Immature natural killer cell (primary cell): ENCODE measurements around the gene NRN1L. TPM values are rescaled to one million over a fixed set of nuclear protein-coding genes. Genes with fewer than 3 reads are reported as not detected.
"Not testable (repeated sequence)": the region's sequence is repeated elsewhere in the genome, so short reads cannot be mapped to it uniquely, and the experiment has no call there.

Source experiments
- DNase-seq, 3 donors: peaks; one replicate each; pipeline ENCODE4 v3.0.0; 2022; ENCODE audit warnings: mixed read lengths in 1 of 3
- H3K27ac Mint-ChIP-seq, 6 donors: one replicate each; pipeline ENCODE4 v1.8.0; 2020; ENCODE audit warnings: mixed read lengths in 6 of 6, mild to moderate bottlenecking in 5 of 6, inconsistent platforms in 4 of 6, moderate library complexity in 3 of 6
- H3K27me3 Mint-ChIP-seq, 3 donors: one replicate each; pipeline ENCODE4 v1.8.0; 2020 to 2021; ENCODE audit warnings: low read depth in 3 of 3, mild to moderate bottlenecking in 3 of 3, mixed read lengths in 3 of 3, moderate library complexity in 3 of 3, inconsistent platforms in 1 of 3
- H3K36me3 Mint-ChIP-seq, 3 donors: one replicate each; pipeline ENCODE4 v1.8.0; 2020; ENCODE audit warnings: mixed read lengths in 3 of 3, inconsistent platforms in 2 of 3, mild to moderate bottlenecking in 2 of 3
- H3K4me1 Mint-ChIP-seq, 2 donors: one replicate each; pipeline ENCODE4 v1.8.0; 2020; ENCODE audit warnings: inconsistent platforms in 2 of 2, mild to moderate bottlenecking in 2 of 2, mixed read lengths in 2 of 2, moderate library complexity in 1 of 2
- H3K4me3 Mint-ChIP-seq, 5 donors: one replicate each; pipeline ENCODE4 v1.8.0; 2020; ENCODE audit warnings: mild to moderate bottlenecking in 5 of 5, mixed read lengths in 5 of 5, inconsistent platforms in 3 of 5, moderate library complexity in 3 of 5
- H3K9me3 Mint-ChIP-seq, 6 donors: one replicate each; pipeline ENCODE4 v1.8.0; 2020; ENCODE audit warnings: mild to moderate bottlenecking in 6 of 6, mixed read lengths in 6 of 6, inconsistent platforms in 4 of 6, moderate library complexity in 3 of 6
- polyA plus RNA-seq, 3 donors: library from polyadenylated mRNA; unstranded; fragments of 300-500 nt; fragmentation: Illumina TruSeq; gene quantifications; one replicate each; pipeline ENCODE4 v1.2.3, GENCODE V29; 2021

NRN1L gene
- polyA plus RNA-seq, 3 donors from 2014 or later = 0.91 TPM; not detected in 2

DNA sequence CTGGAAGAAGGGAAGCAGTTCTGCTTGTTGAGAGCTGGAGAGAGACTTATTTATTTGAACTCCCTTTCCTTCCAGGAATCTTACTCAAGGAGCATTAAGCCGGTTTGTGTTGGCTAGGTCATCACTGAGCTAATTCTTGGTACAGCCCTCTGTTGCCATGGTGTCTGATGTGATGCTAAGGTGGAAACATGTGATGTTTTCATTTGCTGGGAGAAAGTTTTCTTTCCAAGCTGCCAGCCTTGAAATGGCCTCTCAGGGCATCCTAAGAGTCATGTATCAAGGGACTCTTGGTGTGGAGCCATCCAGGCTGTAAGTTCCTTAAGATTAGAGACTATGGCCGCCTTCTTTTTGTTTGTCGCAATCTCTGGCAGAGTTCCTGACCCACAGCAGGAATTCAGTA, 12.5 kb downstream of the NRN1L start:
- H3K4me3 Mint-ChIP-seq = no peak overlapping the region
- no peaks in the 10 kb centered on the region for H3K9me3 Mint-ChIP-seq
- H3K36me3 Mint-ChIP-seq = no peaks in the 10 kb centered on the region
- peaks cover 0 to 2% (median 0%) of the 10 kb centered on the region in 3 donors for H3K27me3 Mint-ChIP-seq
- H3K27ac Mint-ChIP-seq = peak overlapping the region in 3 of 6 donors; percentile 9 to 43 (median 38)
- DNase-seq = no peak
- H3K4me1 Mint-ChIP-seq = peaks cover 38 to 48% of the 10 kb centered on the region in 2 donors

DNA sequence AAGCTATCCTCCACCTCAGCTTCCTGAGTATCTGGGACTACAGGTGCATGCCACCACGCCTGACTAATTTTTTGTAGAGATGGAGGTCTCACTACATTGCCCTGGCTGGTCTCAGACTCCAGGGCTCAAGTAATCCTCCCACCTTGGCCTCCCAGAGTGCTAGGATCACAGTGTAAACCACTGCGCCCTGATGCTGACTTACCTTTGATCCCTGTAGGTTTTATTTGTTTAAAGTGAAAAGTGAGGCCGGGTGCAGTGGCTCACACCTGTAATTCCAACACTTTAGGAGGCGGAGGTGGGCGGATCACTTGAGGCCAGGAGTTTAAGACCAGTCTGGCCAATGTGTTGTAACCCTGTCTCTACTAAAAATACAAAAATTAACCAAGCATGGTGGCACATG, 17.0 kb downstream of the NRN1L start:
- H3K9me3 Mint-ChIP-seq = no peaks in the 10 kb centered on the region
- no peak for DNase-seq
- H3K36me3 Mint-ChIP-seq = peaks cover 0 to 8% (median 4%) of the 10 kb centered on the region in 3 donors
- no peak overlapping the region for H3K27ac Mint-ChIP-seq
- H3K4me1 Mint-ChIP-seq = peaks cover 14 to 17% of the 10 kb centered on the region in 2 donors
- no peaks in the 10 kb centered on the region for H3K27me3 Mint-ChIP-seq
- no peak overlapping the region for H3K4me3 Mint-ChIP-seq

DNA sequence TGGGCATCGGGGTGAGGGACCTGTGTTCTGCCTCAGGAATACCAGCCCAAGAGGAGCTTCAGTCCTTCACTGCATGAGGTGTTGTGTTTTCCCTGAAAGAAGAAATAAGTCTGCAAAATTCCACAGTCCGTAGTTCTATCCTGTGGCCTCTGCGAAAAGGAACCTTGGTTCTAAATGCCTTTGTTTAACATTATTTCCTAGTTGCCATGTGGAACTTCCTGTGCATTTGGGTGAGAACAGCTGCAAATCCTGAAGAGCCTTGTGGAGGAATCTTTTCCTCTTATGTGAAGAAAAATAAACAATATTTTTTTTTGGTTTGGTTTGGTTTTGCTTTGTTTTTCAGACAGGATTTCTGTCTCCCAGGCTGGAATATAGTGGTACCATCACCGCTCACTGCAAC, 18.1 kb downstream of the NRN1L start:
- Mint-ChIP-seq H3K27ac (peak overlapping the region in 1 of 6 donors; percentile 35), H3K9me3 (no peaks in the 10 kb centered on the region), H3K4me3 (no peak overlapping the region), H3K36me3 (peaks cover 0 to 8% (median 4%) of the 10 kb centered on the region in 3 donors), H3K4me1 (peaks cover 5 to 10% of the 10 kb centered on the region in 2 donors), H3K27me3 (no peaks in the 10 kb centered on the region)
- DNase-seq = no peak

DNA sequence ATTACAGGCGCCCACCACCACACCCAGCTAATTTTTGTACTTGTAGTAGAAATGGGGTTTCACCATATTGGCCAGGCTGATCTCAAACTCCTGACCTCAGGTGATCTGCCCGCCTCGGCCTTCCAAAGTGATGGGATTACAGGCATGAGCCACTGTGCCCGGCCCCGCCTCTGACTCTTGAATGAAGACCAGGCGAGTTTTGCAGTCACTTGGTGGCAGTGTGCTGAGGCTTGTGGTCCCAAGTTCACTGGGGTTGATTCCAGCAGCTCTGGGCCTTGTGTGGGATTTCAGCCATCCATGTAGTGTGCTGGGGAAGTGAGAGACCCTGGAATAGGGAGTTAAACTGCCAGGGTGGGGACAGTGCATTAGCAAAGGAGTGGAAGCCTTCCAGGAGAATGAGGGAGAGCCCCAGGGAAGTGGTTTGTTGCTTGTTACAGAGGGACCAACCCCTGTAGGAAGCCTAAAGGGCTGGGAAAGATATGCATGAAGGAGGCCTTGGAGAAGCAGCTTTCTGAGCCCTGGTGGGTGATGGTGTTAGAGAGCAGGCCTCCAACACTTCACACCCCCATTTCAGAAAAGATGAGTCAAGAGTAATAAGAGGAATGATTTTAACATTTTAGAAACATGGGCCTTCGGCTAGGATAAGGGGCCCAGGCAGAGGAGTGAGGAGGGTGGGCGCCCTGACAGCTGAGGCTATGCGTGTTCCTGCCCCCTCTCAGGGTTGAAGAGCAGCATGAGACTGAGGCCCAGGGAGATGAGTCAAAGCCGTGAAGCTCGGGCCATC, 22.9 kb downstream of the NRN1L start:
- H3K4me1 Mint-ChIP-seq = peaks cover 2 to 5% of the 10 kb centered on the region in 2 donors
- DNase-seq = no peak
- no peak overlapping the region for H3K4me3 Mint-ChIP-seq
- peaks cover 0 to 8% (median 8%) of the 10 kb centered on the region in 3 donors for H3K36me3 Mint-ChIP-seq
- no peaks in the 10 kb centered on the region for H3K27me3 Mint-ChIP-seq
- no peaks in the 10 kb centered on the region for H3K9me3 Mint-ChIP-seq
- no peak overlapping the region for H3K27ac Mint-ChIP-seq

DNA sequence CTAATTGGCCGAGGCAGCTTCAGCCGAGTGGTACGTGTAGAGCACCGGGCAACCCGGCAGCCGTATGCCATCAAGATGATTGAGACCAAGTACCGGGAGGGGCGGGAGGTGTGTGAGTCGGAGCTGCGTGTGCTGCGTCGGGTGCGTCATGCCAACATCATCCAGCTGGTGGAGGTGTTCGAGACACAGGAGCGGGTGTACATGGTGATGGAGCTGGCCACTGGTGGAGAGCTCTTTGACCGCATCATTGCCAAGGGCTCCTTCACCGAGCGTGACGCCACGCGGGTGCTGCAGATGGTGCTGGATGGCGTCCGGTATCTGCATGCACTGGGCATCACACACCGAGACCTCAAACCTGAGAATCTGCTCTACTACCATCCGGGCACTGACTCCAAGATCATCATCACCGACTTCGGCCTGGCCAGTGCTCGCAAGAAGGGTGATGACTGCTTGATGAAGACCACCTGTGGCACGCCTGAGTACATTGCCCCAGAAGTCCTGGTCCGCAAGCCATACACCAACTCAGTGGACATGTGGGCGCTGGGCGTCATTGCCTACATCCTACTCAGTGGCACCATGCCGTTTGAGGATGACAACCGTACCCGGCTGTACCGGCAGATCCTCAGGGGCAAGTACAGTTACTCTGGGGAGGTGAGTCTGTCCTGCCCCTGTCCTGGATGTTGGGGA, 24.5 kb downstream of the NRN1L start:
- H3K36me3 Mint-ChIP-seq = peaks cover 0 to 8% (median 7%) of the 10 kb centered on the region in 3 donors
- H3K27me3 Mint-ChIP-seq = no peaks in the 10 kb centered on the region
- no peaks in the 10 kb centered on the region for H3K9me3 Mint-ChIP-seq
- H3K4me1 Mint-ChIP-seq = peaks cover 0 to 2% of the 10 kb centered on the region in 2 donors
- H3K4me3 Mint-ChIP-seq = no peak overlapping the region
- DNase-seq = no peak
- no peak overlapping the region for H3K27ac Mint-ChIP-seq

DNA sequence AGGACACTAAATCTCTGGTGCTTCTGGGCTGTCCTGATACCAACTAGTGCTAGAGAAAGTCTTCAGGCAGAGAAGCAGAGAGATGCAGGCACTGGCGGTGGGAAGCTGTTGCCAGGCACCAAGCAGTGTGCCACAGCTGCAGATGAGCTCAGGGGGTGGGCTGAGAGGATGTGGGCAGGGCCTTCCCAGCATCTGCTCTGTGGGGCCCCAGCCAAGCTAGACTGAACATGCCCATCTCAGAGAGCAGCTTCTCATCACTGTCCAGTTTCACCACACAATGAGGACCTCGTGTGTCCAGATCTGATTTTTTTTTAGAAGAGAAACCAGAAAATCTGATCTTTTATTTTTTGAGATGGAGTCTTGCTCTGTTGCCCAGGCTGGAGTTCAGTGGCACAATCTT, 25.5 kb downstream of the NRN1L start:
- no peak for DNase-seq

DNA sequence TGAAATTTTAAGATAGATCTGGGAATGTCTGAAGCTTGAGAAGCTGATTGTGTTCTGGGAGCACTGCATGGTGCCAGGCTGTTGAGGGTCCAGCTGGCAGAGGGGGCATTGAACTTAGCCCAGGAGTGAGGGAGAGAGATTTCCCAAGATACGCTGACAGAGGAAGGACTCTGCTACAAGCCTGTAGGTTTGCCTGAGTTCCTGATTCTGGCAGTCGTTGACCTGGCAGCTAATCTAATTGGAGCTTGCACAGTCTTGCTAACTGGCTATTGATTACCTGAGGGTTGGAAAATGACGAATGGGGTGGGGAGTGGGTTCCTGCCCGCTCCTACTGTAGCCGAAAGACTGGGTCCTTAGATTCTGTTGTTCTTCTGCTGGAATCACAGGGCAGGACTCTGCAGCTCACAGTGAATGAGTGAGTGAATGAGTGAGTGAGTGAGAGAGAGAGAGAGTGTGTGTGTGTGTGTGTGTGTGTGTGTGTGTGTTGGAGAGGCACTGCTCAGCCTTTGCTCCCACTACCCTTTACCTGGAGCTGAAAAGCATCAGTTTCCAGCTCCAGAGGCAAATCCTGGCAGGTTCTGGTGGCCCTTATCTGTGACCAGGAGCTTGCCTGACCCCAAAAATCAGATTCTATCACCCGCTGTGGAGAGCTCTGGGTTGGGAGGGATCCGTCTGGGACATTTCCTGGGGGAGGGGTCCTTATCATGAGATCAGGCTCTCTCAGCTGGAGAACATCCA, 30.2 kb downstream of the NRN1L start:
- no peak overlapping the region for H3K27ac Mint-ChIP-seq

More for the DNA sequence above, 25.5 kb downstream of the NRN1L start:
- Mint-ChIP-seq H3K27ac (no peak overlapping the region), H3K4me1 (peaks cover 0 to 2% of the 10 kb centered on the region in 2 donors), H3K36me3 (peaks cover 0 to 5% (median 5%) of the 10 kb centered on the region in 3 donors), H3K9me3 (no peaks in the 10 kb centered on the region), H3K27me3 (no peaks in the 10 kb centered on the region), H3K4me3 (no peak overlapping the region)

DNA sequence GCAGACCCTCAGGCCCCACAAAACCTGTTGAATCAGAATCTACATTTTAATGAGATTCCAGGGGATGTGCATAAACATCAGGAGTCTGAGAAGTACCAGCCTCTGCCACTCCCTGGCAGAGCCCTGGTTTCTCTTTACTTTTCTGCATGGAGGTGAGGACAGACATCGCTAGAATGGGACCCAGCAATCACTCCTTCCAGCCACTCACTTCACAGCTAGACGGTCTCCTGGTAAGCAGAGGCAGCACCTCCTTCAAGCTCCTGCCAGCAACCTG, 30.7 kb downstream of the NRN1L start:
- H3K4me3 Mint-ChIP-seq, H3K27me3 Mint-ChIP-seq, H3K9me3 Mint-ChIP-seq, H3K27ac Mint-ChIP-seq, DNase-seq: not testable (repeated sequence)
- H3K36me3 Mint-ChIP-seq = peaks cover 0 to 11% (median 0%) of the 10 kb centered on the region in 3 donors
- H3K4me1 Mint-ChIP-seq = peaks cover 11 to 18% of the 10 kb centered on the region in 2 donors

More for the DNA sequence above, 30.2 kb downstream of the NRN1L start:
- peaks cover 0 to 3% (median 0%) of the 10 kb centered on the region in 3 donors for H3K27me3 Mint-ChIP-seq
- H3K4me3 Mint-ChIP-seq = no peak overlapping the region
- peaks cover 0 to 11% (median 0%) of the 10 kb centered on the region in 3 donors for H3K36me3 Mint-ChIP-seq
- H3K4me1 Mint-ChIP-seq = peaks cover 11 to 18% of the 10 kb centered on the region in 2 donors
- H3K9me3 Mint-ChIP-seq = no peaks in the 10 kb centered on the region
- DNase-seq = no peak

DNA sequence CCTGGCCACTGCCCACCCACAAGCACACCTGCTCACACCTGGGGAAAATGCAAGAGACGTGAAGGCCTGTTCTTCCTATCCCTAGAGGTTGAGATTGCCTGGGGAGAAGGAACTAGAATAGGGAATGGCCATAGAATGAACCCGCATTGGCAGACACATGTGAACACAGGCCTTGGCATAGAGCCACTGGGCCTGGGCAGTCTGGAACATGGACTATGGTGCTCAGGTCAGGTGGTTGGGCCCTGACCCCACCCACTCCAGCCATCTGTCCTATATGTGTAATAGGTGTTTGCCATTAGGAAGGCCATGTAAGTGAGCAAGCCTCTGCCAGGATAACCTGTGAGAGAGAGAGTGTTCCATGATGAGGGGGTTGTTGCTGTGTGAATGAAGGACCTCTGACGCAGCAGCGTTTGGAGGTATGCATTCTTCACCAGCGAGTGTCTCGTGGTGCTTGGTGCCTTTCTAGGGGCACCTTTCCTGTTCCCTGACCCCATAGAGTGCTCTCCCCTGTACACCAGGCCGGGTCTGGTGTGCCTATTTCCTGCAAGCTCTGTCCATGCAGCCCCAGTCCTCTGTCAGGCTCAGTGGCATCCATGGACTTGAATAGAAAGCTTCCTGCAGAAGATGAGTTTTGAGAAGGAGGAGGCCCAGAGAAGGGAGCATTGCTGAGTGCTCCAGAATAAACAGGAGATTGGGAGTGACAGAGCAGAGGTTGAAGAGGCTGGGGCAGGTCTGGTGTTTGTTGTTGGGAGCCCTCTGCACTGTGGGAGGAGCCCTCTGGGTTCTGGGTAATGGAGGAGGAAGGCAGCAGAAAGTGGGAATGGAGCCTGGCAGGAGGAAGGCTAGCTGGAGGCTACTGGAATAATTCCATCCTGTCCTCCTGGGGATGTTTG, 31.4 kb downstream of the NRN1L start:
- H3K27me3 Mint-ChIP-seq = peaks cover 0 to 3% (median 0%) of the 10 kb centered on the region in 3 donors
- peaks cover 11 to 18% of the 10 kb centered on the region in 2 donors for H3K4me1 Mint-ChIP-seq
- no peak for DNase-seq
- H3K27ac Mint-ChIP-seq = peak overlapping the region in 1 of 6 donors; percentile 28
- no peaks in the 10 kb centered on the region for H3K9me3 Mint-ChIP-seq
- H3K4me3 Mint-ChIP-seq = no peak overlapping the region
- peaks cover 0 to 11% (median 0%) of the 10 kb centered on the region in 3 donors for H3K36me3 Mint-ChIP-seq

DNA sequence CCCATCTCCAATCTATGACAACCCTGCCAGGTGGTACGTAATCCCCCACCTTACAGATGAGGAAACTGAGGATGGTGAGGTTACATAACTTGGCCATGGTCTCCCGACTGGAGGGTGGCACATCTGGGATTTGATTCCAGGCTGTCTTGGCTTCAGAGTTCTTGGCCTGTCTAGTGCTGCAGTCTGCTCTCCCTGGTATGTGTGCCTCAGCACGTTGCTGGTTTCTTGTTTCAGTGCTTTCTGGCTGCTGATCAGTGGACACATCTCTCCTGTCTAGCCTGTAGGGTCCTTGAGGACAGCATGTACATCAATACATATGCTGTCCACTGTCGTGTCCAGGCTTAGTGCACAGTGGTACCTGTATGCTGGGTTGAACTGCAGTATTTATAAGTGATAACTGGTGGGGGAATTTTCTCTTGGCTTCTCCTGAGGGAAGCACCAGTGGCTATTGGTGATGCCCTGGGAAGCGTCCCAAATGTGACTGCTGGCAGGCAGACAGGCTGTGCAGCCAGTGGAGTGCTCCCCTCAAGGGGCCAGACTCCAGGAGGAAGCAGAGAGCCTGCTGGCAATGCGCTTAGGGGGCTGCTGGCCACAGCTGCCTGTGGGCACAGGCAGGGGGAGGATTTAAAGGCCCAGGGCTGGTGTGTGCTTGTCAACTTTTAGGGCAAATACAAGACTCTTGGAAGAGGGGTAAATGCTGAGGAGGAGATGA, 32.6 kb downstream of the NRN1L start:
- peaks cover 0 to 3% (median 1%) of the 10 kb centered on the region in 3 donors for H3K27me3 Mint-ChIP-seq
- peaks cover 0 to 11% (median 0%) of the 10 kb centered on the region in 3 donors for H3K36me3 Mint-ChIP-seq
- no peaks in the 10 kb centered on the region for H3K9me3 Mint-ChIP-seq
- H3K27ac Mint-ChIP-seq = peak overlapping the region in 5 of 6 donors; percentile 19 to 56 (median 46)
- H3K4me3 Mint-ChIP-seq = no peak overlapping the region
- H3K4me1 Mint-ChIP-seq = peaks cover 11 to 24% of the 10 kb centered on the region in 2 donors
- no peak for DNase-seq

DNA sequence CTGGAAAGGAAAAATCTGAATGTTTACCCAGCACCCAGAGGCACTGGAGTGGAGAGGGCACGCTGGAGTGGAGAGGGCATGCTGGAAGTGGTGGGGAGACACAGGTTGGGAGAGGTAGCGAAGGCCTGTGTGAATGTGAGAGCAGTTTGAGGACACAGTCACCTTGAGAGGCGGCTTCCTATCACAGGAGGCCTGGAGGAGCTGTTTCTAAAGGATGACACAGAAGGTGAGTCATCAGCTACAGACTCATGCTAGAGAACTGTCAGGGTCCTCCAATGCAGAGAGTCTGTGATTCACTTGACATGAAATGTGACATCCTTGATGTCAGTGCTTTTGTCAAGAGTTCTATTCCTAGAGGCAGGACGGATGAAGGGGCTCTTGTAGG, 33.2 kb downstream of the NRN1L start:
- peaks cover 0 to 3% (median 1%) of the 10 kb centered on the region in 3 donors for H3K27me3 Mint-ChIP-seq
- H3K4me3 Mint-ChIP-seq = no peak overlapping the region
- H3K9me3 Mint-ChIP-seq = no peaks in the 10 kb centered on the region
- peaks cover 0 to 11% (median 0%) of the 10 kb centered on the region in 3 donors for H3K36me3 Mint-ChIP-seq
- H3K4me1 Mint-ChIP-seq = peaks cover 11 to 27% of the 10 kb centered on the region in 2 donors
- no peak for DNase-seq
- peak overlapping the region in 2 of 6 donors; percentile 19 to 51 for H3K27ac Mint-ChIP-seq

DNA sequence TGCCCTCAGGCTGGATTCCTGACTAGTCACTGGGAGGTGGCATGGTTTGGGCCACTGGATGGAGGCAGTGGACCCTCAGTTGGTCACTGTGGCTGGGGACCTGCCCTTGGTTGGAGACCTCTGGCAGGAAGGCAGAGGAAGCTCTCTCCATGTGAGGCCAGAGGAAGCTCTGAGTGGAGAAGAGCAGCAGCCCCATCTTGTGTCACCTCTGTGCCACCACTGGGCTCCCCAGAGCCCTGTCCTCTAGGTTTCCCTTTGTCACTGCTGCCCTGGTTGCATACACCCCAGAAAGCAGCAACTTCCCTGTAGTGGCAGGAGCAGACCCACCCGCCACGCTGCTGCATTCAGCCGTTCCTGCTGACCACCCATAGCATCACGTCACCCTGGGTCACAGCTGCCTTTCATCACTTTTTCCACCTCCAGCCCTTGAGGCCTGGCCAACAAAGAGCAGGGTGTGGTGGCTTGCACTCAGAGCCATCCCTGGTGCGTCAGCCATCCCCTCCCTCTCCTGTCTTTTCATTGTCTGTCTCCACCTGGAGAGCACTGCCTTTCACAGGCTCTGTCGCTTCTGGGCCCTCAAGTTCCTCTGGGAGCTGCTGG, 35.0 kb downstream of the NRN1L start:
- peak overlapping the region in 1 of 6 donors; percentile 64 for H3K27ac Mint-ChIP-seq
- peaks cover 11 to 27% of the 10 kb centered on the region in 2 donors for H3K4me1 Mint-ChIP-seq
- H3K27me3 Mint-ChIP-seq = peaks cover 0 to 3% (median 1%) of the 10 kb centered on the region in 3 donors
- no peak overlapping the region for H3K4me3 Mint-ChIP-seq
- no peaks in the 10 kb centered on the region for H3K9me3 Mint-ChIP-seq
- DNase-seq = no peak
- peaks cover 0 to 7% (median 0%) of the 10 kb centered on the region in 3 donors for H3K36me3 Mint-ChIP-seq
